Thoracic aorta (tissue), 2 donors: ENCODE measurements around the gene HINT2. TPM values are rescaled to one million over a fixed set of nuclear protein-coding genes. Genes with fewer than 3 reads are reported as not detected.

Source experiments
- ATAC-seq: fragments of 150-250 bp; one replicate; pipeline ENCODE4 v1.8.0; 2017; ENCODE audit warnings: low read depth; ENCODE audit not compliant: insufficient number of reproducible peaks, low FRiP score
- DNase-seq: peaks from one replicate; pipeline ENCODE4 v3.0.0-alpha.2; 2020; ENCODE audit warnings: low spot score
- H3K27ac ChIP-seq, 2 donors: fragments of 200-600 bp; sonication (generic); 1 replicate in 1 of 2; 2 replicates in 1 of 2; pipeline ENCODE4 v1.5.1; 2016; ENCODE audit warnings: mild to moderate bottlenecking in 2 of 2, moderate library complexity in 2 of 2
- H3K27me3 ChIP-seq: fragments of 200-600 bp; sonication (generic); replicated peaks from 2 replicates; pipeline ENCODE4 v1.6.0; 2016; ENCODE audit warnings: mild to moderate bottlenecking; ENCODE audit not compliant: insufficient read depth
- H3K36me3 ChIP-seq: fragments of 200-600 bp; sonication (generic); one replicate; pipeline ENCODE4 v1.5.1; 2016
- H3K4me1 ChIP-seq, 2 donors: fragments of 200-600 bp; sonication (generic); 1 replicate in 1 of 2; 2 replicates in 1 of 2; pipeline versions ENCODE4 v1.5.1 to v1.6.0; 2016; ENCODE audit warnings: low read depth in 2 of 2, mild to moderate bottlenecking in 1 of 2; ENCODE audit not compliant: control insufficient read depth in 1 of 2
- H3K4me3 ChIP-seq: fragments of 200-600 bp; sonication (generic); 2 replicates; pipeline ENCODE4 v1.5.1; 2016; ENCODE audit warnings: mild to moderate bottlenecking
- H3K9me3 ChIP-seq: fragments of 200-600 bp; sonication (generic); 2 replicates; pipeline ENCODE4 v1.5.1; 2016
- CTCF ChIP-seq: fragments of 200-600 bp; sonication (generic); IDR thresholded peaks from one replicate; pipeline ENCODE4 v1.5.1; 2019; ENCODE audit warnings: antibody characterized with exemption
- total RNA-seq, 2 donors: library from RNA; depleted of rRNA; stranded (reverse); fragments of >200 nt; gene quantifications; one replicate each; pipeline versions ENCODE4 v1.1.0 to v1.2.3, GENCODE V29; 2016

Gene HINT2
- total RNA-seq, 2 donors from 2014 or later, result 18.4 to 45.4 TPM

GRCh38 chr9:35811381-35812024, 3.3 kb downstream of the HINT2 start:
- TF ChIP-seq CTCF, result no peak
- DNase-seq, result no peak
- Histone ChIP-seq H3K4me3 (peak overlapping the region; percentile 73), H3K27me3 (no peaks in the 10 kb centered on the region), H3K4me1 (peaks cover 16 to 39% of the 10 kb centered on the region in 2 donors), H3K36me3 (peaks cover 28% of the 10 kb centered on the region), H3K27ac (peak overlapping the region; percentile 85 to 87), H3K9me3 (no peaks in the 10 kb centered on the region)
- ATAC-seq, result no peak

GRCh38 chr9:35810122-35810521, 4.7 kb downstream of the HINT2 start:
- Histone ChIP-seq H3K27ac (no peak overlapping the region), H3K4me3 (no peak overlapping the region), H3K36me3 (peaks cover 41% of the 10 kb centered on the region), H3K4me1 (peaks cover 16 to 34% of the 10 kb centered on the region in 2 donors), H3K9me3 (no peaks in the 10 kb centered on the region), H3K27me3 (no peaks in the 10 kb centered on the region)
- ATAC-seq, result no peak
- no peak for TF ChIP-seq CTCF
- no peak for DNase-seq

GRCh38 chr9:35808433-35808832, 6.4 kb downstream of the HINT2 start:
- DNase-seq, result no peak
- Histone ChIP-seq H3K27me3 (no peaks in the 10 kb centered on the region), H3K27ac (no peak overlapping the region), H3K4me3 (no peak overlapping the region), H3K4me1 (peaks cover 8 to 24% of the 10 kb centered on the region in 2 donors), H3K36me3 (peaks cover 43% of the 10 kb centered on the region), H3K9me3 (no peaks in the 10 kb centered on the region)
- TF ChIP-seq CTCF, result no peak
- ATAC-seq, result no peak

GRCh38 chr9:35806101-35806500, 8.7 kb downstream of the HINT2 start:
- Histone ChIP-seq H3K4me3 (no peak overlapping the region), H3K27me3 (no peaks in the 10 kb centered on the region), H3K27ac (no peak overlapping the region), H3K4me1 (peaks cover 2 to 5% of the 10 kb centered on the region in 2 donors), H3K9me3 (no peaks in the 10 kb centered on the region), H3K36me3 (peaks cover 43% of the 10 kb centered on the region)
- no peak for DNase-seq
- ATAC-seq, result no peak
- TF ChIP-seq CTCF, result no peak

GRCh38 chr9:35801328-35802128, 13.3 kb downstream of the HINT2 start:
- H3K4me1 ChIP-seq, result peaks cover 4 to 8% of the 10 kb centered on the region in 2 donors
- H3K9me3 ChIP-seq, result no peaks in the 10 kb centered on the region
- H3K27me3 ChIP-seq, result no peaks in the 10 kb centered on the region
- no peak overlapping the region for H3K27ac ChIP-seq
- no peak overlapping the region for H3K4me3 ChIP-seq
- no peak for ATAC-seq
- no peak for TF ChIP-seq CTCF
- peaks cover 22% of the 10 kb centered on the region for H3K36me3 ChIP-seq
- DNase-seq, result no peak
